Activated CD8-positive, alpha-beta memory T cell treated with anti-CD3 and anti-CD28 coated beads for 24 hours (primary cell): ENCODE data around the gene WDPCP.
"Not testable (repeated sequence)": the region's sequence is repeated elsewhere in the genome, so short reads cannot be mapped to it uniquely, and the experiment has no call there.

Experiments used
- DNase-seq: peaks from one replicate; pipeline ENCODE4 v3.0.0-alpha.2; 2020

WDPCP gene

GRCh38 chr2:63444565-63445288 is 143.6 kb downstream of the WDPCP start:
- no peak for DNase-seq

DNA sequence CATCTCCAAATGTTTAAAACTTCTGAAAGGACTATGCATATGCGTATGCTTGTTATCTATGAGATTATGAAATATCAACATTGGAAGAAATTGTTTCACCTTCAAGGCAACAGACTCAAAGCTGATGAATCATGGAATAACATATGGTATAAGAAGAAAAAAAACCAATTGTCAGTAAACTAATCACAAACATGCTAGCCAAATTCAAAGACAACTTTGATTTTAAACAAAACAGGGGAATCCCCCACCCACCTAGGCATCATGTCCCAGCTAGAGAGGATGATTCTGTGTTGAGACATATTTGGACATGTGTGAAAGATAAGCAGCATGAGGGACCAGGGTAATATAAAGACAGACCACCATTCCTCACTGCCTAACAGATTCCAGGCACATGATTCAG is 147.7 kb downstream of the WDPCP start:
- no peak for DNase-seq

DNA sequence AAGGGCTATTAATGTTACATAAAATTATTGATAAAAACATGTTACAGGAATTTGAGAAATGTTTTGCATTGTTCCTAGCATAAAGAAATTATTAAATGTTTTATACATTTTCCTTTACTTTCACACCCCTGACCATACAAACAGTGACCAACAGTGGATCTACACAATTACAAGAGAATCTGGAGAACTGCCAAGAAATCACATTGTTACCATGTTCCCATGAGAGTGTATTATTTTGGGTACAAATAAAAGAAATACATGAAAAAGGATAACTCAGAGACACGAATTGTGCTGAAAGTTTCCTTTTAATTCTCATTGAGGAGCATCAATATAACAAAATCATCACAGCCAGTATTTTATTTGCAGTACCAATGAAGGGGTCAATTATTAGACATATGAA is 150.1 kb downstream of the WDPCP start:
- no peak for DNase-seq

GRCh38 chr2:63436488-63436887 is 151.8 kb downstream of the WDPCP start:
- no peak for DNase-seq

DNA sequence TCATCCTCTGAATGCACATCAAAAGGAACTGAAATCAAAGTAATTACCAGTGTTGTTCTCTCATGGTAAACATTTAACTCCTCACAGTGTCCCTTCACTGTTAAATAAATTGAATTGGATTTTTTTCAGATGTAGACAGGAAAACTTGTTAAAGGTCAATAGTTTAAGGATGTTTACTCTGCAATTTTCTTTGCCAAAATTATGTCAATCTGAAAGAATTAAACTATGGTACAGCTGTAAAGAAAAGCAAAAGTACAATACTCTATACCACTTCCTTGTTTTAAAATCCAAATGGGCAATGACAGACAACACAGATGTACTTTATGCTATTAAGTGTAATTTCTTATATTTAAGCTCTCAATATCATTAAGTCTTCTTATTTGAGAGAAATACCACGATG is 153.2 kb downstream of the WDPCP start:
- DNase-seq, result no peak

DNA sequence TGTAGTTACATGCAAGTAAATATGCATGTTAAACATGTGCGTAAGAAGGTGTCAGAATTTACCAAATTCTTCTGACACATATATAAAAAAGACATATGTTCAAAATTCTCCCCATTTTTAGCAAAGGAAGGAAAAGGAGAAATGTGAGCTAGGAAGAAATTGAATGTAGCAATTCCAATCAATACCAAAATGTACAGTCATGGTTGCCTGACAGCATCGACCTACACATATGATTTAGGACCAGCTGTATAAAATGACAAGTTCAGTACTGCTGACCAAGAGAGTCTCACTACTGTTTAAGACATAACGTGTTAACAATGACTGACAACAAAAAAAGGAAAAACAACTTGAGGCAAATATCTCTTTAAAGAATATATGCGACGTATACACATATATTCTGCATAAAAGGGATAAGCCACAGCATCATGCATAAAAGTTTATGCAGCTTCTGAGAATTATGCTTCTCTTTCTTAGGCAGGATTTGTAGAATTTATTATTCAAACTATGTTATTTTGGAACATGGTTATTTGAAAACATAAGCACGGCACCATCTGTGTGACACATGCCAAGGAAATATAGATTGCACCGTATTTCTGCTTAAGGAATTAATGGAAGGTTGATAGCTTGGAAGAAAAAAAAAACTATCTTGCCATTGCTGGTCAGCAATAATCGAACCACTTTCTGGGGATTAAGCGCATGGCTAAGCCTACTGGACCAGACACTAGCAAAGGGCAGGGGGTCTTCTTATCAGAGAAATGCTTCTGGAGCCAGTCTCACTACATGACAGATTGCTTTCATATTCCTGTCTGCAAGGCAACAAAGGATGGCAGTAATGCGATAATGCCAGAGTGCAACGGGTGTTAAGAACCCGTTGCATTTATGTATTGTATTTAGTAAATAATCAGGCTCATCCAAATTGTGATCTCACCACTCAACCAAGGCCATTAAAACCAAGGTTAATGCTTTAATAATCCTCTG is 154.0 kb downstream of the WDPCP start:
- DNase-seq, result no peak

- no peak for DNase-seq
Observed at GRCh38 chr2:63432373-63432772, 155.9 kb downstream of the WDPCP start.

DNA sequence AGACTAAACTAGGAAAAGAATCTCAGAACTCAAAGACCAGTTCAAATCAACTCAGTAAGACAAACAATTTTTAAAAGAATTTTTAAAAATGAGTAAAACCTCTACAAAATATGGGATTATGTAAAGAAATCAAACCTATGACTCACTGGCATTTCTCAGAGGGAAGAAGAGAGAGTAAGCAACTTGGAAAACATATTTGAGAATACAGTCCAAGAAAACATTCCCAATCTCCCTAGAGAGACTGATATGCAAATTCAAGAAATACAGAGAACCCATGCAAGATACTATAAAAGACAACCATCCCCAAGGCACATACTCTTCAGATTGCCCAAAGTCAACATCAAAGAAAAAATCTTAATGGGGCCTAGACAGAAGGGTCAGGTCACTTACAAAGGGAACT is 162.7 kb downstream of the WDPCP start:
- DNase-seq, result no peak

GRCh38 chr2:63425079-63425416 is 163.2 kb downstream of the WDPCP start:
- no peak for DNase-seq

DNA sequence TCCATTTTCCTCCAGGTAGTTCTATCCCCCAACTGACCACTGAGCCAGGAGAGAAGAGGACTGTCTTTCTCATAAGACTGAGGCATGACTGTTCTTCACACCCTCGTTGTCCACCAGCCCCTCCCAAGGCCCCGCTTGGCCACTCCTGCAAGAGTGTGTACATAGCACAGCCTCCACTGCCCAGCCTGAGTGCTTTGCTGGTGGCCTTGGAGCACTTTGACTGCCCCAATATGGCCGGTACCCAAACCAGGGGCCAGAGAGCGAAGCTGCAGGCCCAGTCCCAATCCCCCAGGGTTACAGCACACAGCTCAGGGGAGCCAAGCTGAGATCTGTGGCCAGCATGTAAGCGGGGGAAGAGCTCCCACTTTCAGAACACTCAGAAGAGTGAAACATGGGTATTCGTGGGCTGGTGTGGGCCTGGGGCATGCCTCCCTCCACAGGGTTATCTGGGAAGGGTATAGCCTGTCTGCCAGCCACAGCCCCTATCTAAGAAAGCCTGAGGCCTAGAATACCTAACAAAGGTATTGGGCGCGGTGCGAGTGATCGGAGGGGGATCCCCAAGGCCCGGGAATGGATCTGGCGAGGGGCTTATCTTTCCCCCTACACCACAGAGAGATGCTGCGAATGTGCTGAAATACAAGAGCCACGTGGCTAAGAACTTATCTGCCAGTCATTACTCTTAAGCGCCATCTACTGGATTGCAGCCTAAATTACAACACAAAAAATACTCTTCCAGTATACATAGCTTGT is 163.8 kb downstream of the WDPCP start:
- peak; percentile 67 for DNase-seq

DNA sequence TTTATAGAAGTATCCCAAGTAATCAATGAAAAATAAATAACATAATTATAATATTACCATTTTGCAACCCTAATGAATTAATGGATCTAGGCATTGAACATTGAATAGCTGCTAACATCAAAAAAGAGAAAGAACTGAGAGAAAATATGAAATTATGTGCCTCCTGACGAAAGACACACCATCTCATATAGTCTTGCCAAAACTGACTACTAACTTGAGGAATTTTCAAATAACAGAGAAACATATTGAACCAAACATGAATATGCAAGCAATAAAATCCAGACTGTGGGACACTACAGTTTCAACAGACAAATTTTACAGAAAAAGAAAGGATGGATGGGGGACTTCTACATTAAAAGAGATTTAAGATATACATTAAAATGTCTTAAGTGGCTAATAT is 165.7 kb downstream of the WDPCP start:
- no peak for DNase-seq

GRCh38 chr2:63408530-63408929 is 179.7 kb downstream of the WDPCP start:
- DNase-seq, result no peak

DNA sequence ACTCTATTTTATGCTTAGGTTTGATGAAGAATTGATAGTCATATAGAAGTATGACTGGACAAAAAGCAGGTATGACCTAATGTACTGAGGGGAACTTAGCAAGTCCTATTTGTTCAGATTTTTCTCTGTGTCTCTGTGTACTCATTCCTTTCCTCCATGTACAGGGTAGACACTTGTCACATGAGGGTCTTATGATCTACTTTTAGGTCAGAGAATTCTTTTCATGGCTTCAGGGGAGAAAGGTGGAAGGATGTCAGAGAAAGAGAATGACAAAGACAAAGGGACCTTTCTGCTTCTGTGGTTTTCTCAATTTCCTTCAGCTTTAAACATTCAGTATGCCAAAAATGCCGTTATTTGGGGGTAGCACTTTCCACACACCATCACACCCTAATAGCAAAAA is 181.6 kb downstream of the WDPCP start:
- no peak for DNase-seq

DNA sequence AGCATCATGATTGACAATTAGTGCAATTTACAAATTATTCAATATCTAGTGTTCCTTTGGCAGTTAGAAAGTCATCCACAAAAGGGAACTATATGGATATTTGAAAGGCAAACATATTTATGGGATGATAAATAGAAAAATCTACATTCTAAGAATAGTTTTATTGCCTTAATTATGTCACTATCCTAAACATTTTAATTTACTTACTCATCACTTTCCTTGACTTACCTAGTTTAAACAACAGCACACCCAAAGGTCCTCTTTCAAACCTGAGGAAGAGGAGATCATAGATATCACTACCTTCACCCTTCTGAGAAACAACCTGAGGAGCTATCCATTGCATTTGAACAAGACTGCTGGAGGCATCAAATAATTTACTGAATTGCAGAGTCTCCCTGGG is 184.5 kb downstream of the WDPCP start:
- no peak for DNase-seq

- DNase-seq, result not testable (repeated sequence)
Observed at GRCh38 chr2:63402889-63403288, 185.4 kb downstream of the WDPCP start.

GRCh38 chr2:63399156-63399555 is 189.1 kb downstream of the WDPCP start:
- no peak for DNase-seq

DNA sequence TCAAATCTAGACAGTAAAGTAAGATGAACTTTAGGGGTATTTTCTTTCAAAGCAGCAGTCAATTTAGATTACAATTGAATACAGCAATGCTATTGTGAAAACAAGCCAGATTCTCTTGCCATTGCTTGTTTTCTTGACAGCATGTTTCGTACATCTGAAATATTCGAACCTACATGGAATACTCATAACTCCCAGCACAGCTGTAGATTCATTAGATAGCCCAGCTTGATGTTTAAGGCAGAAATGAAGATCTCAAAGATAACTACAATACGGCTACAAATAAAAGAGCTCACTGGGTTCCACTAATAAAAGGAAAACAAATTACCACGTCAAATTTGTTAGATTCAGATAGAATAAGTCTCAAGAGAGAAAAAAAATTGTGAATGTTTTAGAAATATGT is 208.8 kb downstream of the WDPCP start:
- no peak for DNase-seq

- DNase-seq, result no peak
Observed at GRCh38 chr2:63378589-63378988, 209.7 kb downstream of the WDPCP start.

DNA sequence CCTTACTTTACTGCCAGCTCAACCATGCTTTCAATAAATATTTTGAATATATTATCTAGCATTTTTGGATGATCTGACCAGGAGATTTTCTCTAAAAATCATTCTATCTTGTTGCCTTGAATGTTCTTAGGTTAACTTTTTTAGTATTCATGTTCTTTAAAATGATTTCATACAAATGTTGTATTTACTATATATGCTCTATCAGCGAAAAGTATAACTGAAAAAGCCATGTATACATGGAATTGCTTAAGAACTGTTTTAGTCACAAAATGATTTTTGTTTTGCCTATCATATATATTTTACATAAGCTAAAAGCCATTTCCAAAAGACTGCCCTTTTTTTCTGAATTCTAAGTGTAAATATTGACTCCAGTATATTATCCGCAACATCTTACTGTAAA is 213.9 kb downstream of the WDPCP start:
- no peak for DNase-seq

DNA sequence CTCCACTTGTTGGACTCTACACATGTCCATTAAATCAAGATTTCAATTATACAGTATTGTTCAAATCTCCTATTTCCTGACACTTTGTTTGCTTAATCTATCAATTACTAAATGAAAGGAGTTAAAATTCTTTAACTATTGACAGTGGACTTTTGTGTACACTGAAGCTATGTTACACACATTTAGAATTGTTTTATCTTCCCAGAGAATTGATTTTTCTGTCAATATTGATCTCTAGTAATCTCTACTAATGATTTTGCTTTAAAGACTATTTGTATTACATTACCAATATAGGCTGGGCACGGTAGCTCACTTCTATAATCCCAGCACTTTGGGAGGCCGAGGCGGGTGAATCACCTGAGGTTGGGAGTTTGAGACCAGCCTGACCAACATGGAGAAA is 215.7 kb downstream of the WDPCP start:
- no peak for DNase-seq

- no peak for DNase-seq
Observed at GRCh38 chr2:63369146-63369545, 219.1 kb downstream of the WDPCP start.

GRCh38 chr2:63364866-63365265 is 223.4 kb downstream of the WDPCP start:
- no peak for DNase-seq

DNA sequence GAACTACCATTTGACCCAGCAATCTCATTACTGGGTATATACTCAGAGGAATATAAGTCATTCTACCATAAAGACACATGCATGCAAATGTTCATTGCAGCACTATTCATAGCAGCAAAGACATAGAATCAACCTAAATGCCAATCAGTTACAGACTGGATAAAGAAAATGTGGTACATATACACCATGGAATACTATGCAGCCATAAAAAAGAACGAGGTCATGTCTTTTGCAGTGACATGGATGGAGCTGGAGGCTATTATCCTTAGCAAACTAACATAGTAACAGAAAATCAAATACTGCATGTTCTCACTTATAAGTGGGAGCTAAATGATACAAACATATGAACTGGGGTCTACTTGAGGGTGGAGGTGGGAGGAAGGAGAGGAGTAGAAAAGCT is 230.6 kb downstream of the WDPCP start:
- not testable (repeated sequence) for DNase-seq

GRCh38 chr2:63347361-63347760 is 240.9 kb downstream of the WDPCP start:
- DNase-seq, result no peak
